Endodermal cell (in vitro differentiated cells): Measurements from ENCODE around the gene TOP2B. TPM values are rescaled to one million over a fixed set of nuclear protein-coding genes. Genes with fewer than 3 reads are reported as not detected.

Experiments used
- DNase-seq: peaks from one replicate; pipeline ENCODE4 v3.0.0-alpha.2; 2017
- H3K27ac ChIP-seq: 2 replicates; pipeline ENCODE4 v1.5.1; 2013; ENCODE audit warnings: mild to moderate bottlenecking, low read depth, low read length, moderate library complexity
- H3K27me3 ChIP-seq: 2 replicates; pipeline ENCODE4 v1.6.1; 2013; ENCODE audit warnings: mild to moderate bottlenecking, low read length, moderate library complexity; ENCODE audit not compliant: insufficient read depth, control insufficient read depth, poor library complexity, severe bottlenecking
- H3K36me3 ChIP-seq: 2 replicates; pipeline ENCODE4 v1.7.0; 2013; ENCODE audit warnings: mild to moderate bottlenecking, low read length, moderate library complexity; ENCODE audit not compliant: control insufficient read depth, insufficient read depth
- H3K4me1 ChIP-seq: one replicate; pipeline ENCODE4 v1.7.0; 2013; ENCODE audit warnings: low read length; ENCODE audit not compliant: control insufficient read depth, insufficient read depth
- H3K4me3 ChIP-seq: 2 replicates; pipeline ENCODE4 v1.5.1; 2013; ENCODE audit warnings: mild to moderate bottlenecking, low read length, moderate library complexity
- H3K9ac ChIP-seq: 2 replicates; pipeline ENCODE4 v1.6.1; 2013; ENCODE audit warnings: mild to moderate bottlenecking, low read length, moderate library complexity; ENCODE audit not compliant: poor library complexity, severe bottlenecking; ENCODE audit errors: extremely low read depth
- H3K9me3 ChIP-seq: 2 replicates; pipeline ENCODE4 v1.6.1; 2013; ENCODE audit warnings: mild to moderate bottlenecking, low read length, moderate library complexity; ENCODE audit not compliant: control insufficient read depth
- H3K27ac Mint-ChIP-seq: 2 replicates; pipeline ENCODE4 v1.8.0; 2020; ENCODE audit warnings: mixed read lengths
- H3K27me3 Mint-ChIP-seq: 2 replicates; pipeline ENCODE4 v1.8.0; 2021; ENCODE audit warnings: mild to moderate bottlenecking, mixed read lengths; ENCODE audit not compliant: insufficient read depth
- H3K36me3 Mint-ChIP-seq: 2 replicates; pipeline ENCODE4 v1.8.0; 2020; ENCODE audit warnings: low read depth, mixed read lengths
- H3K4me1 Mint-ChIP-seq: 2 replicates; pipeline ENCODE4 v1.8.0; 2020; ENCODE audit warnings: mixed read lengths
- H3K4me3 Mint-ChIP-seq: 2 replicates; pipeline ENCODE4 v1.8.0; 2020; ENCODE audit warnings: mild to moderate bottlenecking, moderate library complexity, mixed read lengths
- H3K9me3 Mint-ChIP-seq: 2 replicates; pipeline ENCODE4 v1.8.0; 2020; ENCODE audit warnings: mild to moderate bottlenecking, mixed read lengths
- WGBS, 2 experiments: methylation state at CpG; one replicate each; pipeline versions ENCODE4 v1.1.5 to v1.1.7; 2013; ENCODE audit warnings: missing lambda C conversion rate in 2 of 2, mixed read lengths in 1 of 2; ENCODE audit not compliant: insufficient coverage in 1 of 2, insufficient read length in 1 of 2; 5-methylcytosine and 5-hydroxymethylcytosine counted together
- total RNA-seq, 2 donors: library from RNA; stranded (reverse); fragmentation: NEBNext Ultra II Directional in 1 of 2; extraction: Animal tissue kit (Norgen Biotek cat#: 25700) in 1 of 2; gene quantifications; 2 replicates in 1 of 2; 3 replicates in 1 of 2; pipeline ENCODE4 v1.2.1, GENCODE V29; 2021
- TF ChIP-seq, protein P1 (sequence below): fragments of 200-600 bp; sonication (generic); conservative IDR thresholded peaks from 2 replicates; pipeline ENCODE4 v1.5.0; 2021; ENCODE audit warnings: antibody characterized with exemption, mild to moderate bottlenecking

Gene TOP2B
- total RNA-seq, 2 donors from 2014 or later: 182 to 209 TPM

DNA sequence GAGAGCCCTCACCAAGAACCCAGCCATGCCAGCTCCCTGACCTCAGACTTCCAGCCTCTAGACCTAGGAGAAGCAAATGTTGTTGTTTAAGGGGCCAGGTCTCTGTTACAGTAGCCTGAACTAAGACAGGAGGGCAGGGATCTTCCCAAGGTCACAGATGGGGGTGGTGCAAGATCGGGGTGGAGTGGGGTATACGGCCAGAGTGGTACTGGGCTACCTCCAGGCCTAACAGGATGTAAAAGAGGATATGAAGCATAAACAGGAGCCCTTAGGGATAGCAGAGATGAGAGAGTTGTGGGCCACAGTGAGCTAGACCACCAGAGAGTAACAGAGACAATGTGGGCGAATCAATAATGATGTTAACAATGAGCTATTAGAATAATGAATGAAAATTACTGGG, 82.9 kb downstream of the TOP2B start:
- Mint-ChIP-seq H3K4me3 (no peak overlapping the region), H3K27ac (no peak overlapping the region)
- WGBS, 2 experiments: 91 to 95% methylated on average over 3 of the region's 3 CpGs

DNA sequence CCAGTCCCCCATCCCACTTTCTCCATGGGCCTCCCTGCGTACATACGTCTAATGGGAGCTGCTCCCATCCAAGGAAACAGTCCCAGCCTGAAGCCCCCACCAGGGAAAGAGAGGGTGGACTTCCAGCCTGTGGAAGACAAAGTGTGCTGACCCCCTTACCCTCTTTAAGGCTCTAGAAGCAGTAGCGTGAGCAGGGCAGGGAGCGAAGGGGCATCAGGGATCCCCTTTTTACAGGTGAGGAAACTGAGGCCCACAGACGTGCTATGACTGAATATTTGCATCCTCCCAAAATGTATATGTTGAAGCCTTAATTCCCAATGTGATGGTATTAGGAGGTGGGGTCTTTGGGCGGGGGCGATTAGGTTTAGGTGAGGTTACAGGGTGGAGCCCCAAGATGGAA, 83.4 kb downstream of the TOP2B start:
- Histone ChIP-seq H3K9me3 (no peaks in the 10 kb centered on the region), H3K4me1 (no peaks in the 10 kb centered on the region), H3K9ac (no peak overlapping the region), H3K4me3 (no peak overlapping the region), H3K27me3 (no peaks in the 10 kb centered on the region), H3K36me3 (peaks cover 48% of the 10 kb centered on the region), H3K27ac (no peak overlapping the region)
- Mint-ChIP-seq H3K27me3 (peaks cover 2% of the 10 kb centered on the region), H3K27ac (no peak overlapping the region), H3K4me1 (no peaks in the 10 kb centered on the region), H3K9me3 (no peaks in the 10 kb centered on the region), H3K36me3 (peaks cover 55% of the 10 kb centered on the region), H3K4me3 (no peak overlapping the region)
- peak; percentile 26 for DNase-seq
- 94 to 95% methylated on average over 4 to 7 of the region's 7 CpGs for WGBS, 2 experiments
- TF ChIP-seq, protein P1, sequence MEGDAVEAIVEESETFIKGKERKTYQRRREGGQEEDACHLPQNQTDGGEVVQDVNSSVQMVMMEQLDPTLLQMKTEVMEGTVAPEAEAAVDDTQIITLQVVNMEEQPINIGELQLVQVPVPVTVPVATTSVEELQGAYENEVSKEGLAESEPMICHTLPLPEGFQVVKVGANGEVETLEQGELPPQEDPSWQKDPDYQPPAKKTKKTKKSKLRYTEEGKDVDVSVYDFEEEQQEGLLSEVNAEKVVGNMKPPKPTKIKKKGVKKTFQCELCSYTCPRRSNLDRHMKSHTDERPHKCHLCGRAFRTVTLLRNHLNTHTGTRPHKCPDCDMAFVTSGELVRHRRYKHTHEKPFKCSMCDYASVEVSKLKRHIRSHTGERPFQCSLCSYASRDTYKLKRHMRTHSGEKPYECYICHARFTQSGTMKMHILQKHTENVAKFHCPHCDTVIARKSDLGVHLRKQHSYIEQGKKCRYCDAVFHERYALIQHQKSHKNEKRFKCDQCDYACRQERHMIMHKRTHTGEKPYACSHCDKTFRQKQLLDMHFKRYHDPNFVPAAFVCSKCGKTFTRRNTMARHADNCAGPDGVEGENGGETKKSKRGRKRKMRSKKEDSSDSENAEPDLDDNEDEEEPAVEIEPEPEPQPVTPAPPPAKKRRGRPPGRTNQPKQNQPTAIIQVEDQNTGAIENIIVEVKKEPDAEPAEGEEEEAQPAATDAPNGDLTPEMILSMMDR: no peak

More for the DNA sequence above, 82.9 kb downstream of the TOP2B start:
- DNase-seq: peak; percentile 34
- H3K4me1 ChIP-seq: no peaks in the 10 kb centered on the region
- Mint-ChIP-seq H3K36me3 (peaks cover 53% of the 10 kb centered on the region), H3K4me1 (no peaks in the 10 kb centered on the region), H3K9me3 (no peaks in the 10 kb centered on the region), H3K27me3 (peaks cover 2% of the 10 kb centered on the region)
- no peaks in the 10 kb centered on the region for H3K9me3 ChIP-seq
- TF ChIP-seq, protein P1: no peak
- H3K9ac ChIP-seq: no peak overlapping the region
- no peak overlapping the region for H3K27ac ChIP-seq
- peaks cover 44% of the 10 kb centered on the region for H3K36me3 ChIP-seq
- H3K27me3 ChIP-seq: no peaks in the 10 kb centered on the region
- no peak overlapping the region for H3K4me3 ChIP-seq

DNA sequence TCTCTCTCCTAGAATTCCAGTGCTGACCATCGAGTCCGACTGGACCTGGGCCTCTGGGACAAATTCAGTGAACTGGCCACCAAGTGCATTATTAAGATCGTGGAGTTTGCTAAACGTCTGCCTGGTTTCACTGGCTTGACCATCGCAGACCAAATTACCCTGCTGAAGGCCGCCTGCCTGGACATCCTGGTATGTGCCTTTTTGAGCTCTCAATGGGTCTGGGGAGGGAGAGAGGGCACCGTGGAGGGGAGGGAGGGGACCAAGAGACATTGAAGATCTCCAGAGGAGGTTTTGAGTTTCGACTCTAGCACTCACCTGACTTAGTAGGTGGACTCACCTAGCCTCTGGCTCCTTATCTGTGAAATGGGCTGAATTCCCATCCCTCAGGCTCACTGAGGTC, 84.2 kb downstream of the TOP2B start:
- peak; percentile 30 for DNase-seq
- Mint-ChIP-seq H3K4me3 (no peak overlapping the region), H3K9me3 (no peaks in the 10 kb centered on the region), H3K27me3 (peaks cover 2% of the 10 kb centered on the region), H3K4me1 (no peaks in the 10 kb centered on the region), H3K27ac (no peak overlapping the region), H3K36me3 (peaks cover 55% of the 10 kb centered on the region)
- no peaks in the 10 kb centered on the region for H3K9me3 ChIP-seq
- 91 to 100% methylated on average over 3 to 8 of the region's 8 CpGs for WGBS, 2 experiments
- H3K27ac ChIP-seq: no peak overlapping the region
- H3K4me1 ChIP-seq: no peaks in the 10 kb centered on the region
- no peak overlapping the region for H3K9ac ChIP-seq
- TF ChIP-seq, protein P1: no peak
- no peak overlapping the region for H3K4me3 ChIP-seq
- H3K36me3 ChIP-seq: peaks cover 48% of the 10 kb centered on the region
- H3K27me3 ChIP-seq: no peaks in the 10 kb centered on the region
